Neural progenitor cell (in vitro differentiated cells): ENCODE results near the gene GDPGP1.

Source experiments
- EZH2phosphoT487 ChIP-seq: fragments of 200-600 bp; sonication (generic); IDR thresholded peaks from 2 replicates; pipeline ENCODE4 v1.6.1; 2017; ENCODE audit warnings: antibody characterized with exemption
- TF ChIP-seq, protein P1 (sequence below): fragments of 200-600 bp; sonication (generic); IDR thresholded peaks from 2 replicates; pipeline ENCODE4 v1.5.1; 2017; ENCODE audit warnings: antibody characterized with exemption, mild to moderate bottlenecking

DNA sequence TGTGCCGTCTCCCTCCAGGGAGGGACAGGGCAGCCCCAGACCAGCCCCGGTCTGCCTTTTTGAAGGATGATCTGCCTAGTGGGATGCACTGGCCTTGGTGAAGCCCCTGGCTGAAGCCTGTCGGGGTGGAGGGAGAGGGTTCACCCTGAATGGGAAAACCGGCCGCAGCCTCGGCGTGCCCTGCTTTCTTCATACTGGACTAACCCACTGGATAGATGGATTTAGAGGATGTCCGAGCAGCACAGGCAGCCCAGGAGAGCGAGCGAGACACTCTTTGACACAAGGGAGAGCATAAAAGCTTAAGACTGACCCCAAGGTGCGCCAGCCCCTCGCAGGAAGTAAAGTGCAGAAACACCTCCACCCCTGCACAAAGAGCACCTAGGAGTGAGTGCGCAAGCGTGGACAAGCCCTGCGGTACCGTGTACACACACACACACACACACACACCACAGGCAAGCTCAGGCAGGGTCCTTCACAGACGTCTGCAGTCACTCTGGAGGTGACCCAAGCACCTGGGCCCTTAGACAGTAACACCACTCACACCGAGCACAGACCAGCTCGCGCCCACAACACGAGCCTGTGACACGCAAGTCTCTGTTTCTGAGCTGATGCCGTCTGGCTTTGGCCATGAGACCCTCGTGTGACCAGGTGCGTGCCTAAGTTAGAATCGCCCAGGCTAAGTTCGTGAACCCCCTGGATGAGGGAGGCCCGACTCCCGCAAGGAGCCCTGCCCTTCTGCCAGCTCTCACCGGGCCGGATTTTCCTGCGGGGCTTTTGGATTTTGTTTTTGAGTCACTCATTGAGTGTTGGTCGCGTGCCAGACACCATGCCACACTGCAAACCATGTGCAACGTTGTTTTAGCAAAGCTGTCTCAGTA, 21.5 kb upstream of the GDPGP1 start:
- TF ChIP-seq, protein P1, sequence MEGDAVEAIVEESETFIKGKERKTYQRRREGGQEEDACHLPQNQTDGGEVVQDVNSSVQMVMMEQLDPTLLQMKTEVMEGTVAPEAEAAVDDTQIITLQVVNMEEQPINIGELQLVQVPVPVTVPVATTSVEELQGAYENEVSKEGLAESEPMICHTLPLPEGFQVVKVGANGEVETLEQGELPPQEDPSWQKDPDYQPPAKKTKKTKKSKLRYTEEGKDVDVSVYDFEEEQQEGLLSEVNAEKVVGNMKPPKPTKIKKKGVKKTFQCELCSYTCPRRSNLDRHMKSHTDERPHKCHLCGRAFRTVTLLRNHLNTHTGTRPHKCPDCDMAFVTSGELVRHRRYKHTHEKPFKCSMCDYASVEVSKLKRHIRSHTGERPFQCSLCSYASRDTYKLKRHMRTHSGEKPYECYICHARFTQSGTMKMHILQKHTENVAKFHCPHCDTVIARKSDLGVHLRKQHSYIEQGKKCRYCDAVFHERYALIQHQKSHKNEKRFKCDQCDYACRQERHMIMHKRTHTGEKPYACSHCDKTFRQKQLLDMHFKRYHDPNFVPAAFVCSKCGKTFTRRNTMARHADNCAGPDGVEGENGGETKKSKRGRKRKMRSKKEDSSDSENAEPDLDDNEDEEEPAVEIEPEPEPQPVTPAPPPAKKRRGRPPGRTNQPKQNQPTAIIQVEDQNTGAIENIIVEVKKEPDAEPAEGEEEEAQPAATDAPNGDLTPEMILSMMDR: no peak
- no peak for TF ChIP-seq EZH2phosphoT487
